Dermis blood vessel endothelial cell (primary cell): Measurements from ENCODE around the gene KCNA3. TPM values are rescaled to one million over a fixed set of nuclear protein-coding genes. Genes with fewer than 3 reads are reported as not detected.

Experiments used
- DNase-seq: peaks from one replicate; pipeline ENCODE4 v3.0.0; 2010
- total RNA-seq: library from RNA; depleted of rRNA; stranded (reverse); fragments of >200 nt; gene quantifications from 2 replicates; pipeline ENCODE4 v1.2.3, GENCODE V29; 2014

KCNA3 gene
- not detected in 2 replicates for total RNA-seq

DNA sequence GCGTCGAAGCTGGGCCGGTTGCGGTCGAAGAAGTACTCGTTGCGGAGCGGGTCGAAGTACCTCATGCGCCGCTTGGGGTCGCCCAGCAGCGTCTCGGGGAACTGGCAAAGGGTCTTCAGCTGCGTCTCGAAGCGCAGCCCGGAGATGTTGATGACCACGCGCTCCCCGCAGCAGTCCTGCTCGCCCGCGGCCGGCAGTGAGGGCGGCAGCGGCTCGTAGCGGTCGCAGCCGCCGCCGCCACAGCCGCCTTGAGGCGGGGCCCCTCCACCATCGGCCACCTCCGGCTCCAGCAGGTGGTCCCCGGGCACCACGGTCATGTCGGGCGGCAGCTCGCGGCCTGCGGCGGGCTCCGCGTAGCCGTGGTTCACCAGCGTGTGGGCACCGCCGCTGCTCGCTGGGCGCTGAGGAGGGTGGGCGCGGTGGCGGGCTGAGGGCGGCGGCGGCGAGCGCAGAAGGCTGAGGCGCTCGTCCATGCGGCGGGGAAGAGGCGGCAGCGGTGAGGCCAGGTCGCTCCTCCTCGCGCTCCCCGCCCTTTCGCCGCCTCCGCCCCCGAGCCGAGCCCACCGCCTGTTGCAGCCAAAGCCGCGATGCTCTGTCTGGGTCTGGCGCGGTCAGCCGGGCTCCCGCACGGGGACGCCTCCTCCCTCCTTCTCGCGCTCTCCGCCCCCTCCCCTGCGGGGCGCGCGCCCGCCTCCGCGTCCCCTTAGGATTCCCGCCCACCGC is at the start of gene KCNA3:
KCNA3 (minus strand) TSS at position 604 of the 723 bp plus-strand sequence; CDS start at position 473, 131 bp downstream.
- DNase-seq: no peak

GRCh38 chr1:110722807-110723206 is 48.1 kb upstream of the KCNA3 start:
- no peak for DNase-seq

- no peak for DNase-seq
These were observed 45.2 kb upstream of the KCNA3 start for GRCh38 chr1:110719908-110720307.

GRCh38 chr1:110718452-110718851 is 43.7 kb upstream of the KCNA3 start:
- DNase-seq: no peak

GRCh38 chr1:110717179-110717578 is 42.4 kb upstream of the KCNA3 start:
- DNase-seq: no peak

- DNase-seq: no peak
These were observed 39.7 kb upstream of the KCNA3 start for GRCh38 chr1:110714374-110714995.

- DNase-seq: no peak
These were observed 38.5 kb upstream of the KCNA3 start for GRCh38 chr1:110713221-110713620.

DNA sequence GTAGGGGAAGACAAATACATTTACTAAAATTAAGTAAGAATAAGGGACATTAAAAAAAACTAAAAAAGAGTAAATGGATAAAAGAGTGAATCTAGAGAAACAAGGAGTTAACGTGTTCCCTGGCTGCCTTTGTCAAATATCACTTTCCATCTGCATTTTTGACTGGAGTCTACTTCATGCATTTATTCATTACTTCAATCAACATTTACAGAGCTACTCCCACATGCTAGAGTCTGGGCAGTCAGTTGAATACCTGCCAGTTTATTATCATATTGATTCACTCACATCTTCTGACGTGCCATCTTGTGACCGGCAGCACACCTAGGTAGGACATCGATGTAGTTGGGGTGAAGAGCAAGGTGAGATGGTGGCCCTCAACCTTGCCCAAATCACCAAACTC is 35.6 kb upstream of the KCNA3 start:
- no peak for DNase-seq

- DNase-seq: no peak
These were observed 34.3 kb upstream of the KCNA3 start for GRCh38 chr1:110708974-110709440.

- no peak for DNase-seq
These were observed 32.5 kb upstream of the KCNA3 start for GRCh38 chr1:110707232-110707631.

- DNase-seq: no peak
These were observed 31.9 kb upstream of the KCNA3 start for GRCh38 chr1:110706621-110707020.

- DNase-seq: no peak
These were observed 27.5 kb upstream of the KCNA3 start for GRCh38 chr1:110702260-110702659.

GRCh38 chr1:110700767-110701166 is 26.0 kb upstream of the KCNA3 start:
- no peak for DNase-seq

GRCh38 chr1:110697606-110698005 is 22.9 kb upstream of the KCNA3 start:
- no peak for DNase-seq

- no peak for DNase-seq
These were observed 22.1 kb upstream of the KCNA3 start for GRCh38 chr1:110696818-110697217.

DNA sequence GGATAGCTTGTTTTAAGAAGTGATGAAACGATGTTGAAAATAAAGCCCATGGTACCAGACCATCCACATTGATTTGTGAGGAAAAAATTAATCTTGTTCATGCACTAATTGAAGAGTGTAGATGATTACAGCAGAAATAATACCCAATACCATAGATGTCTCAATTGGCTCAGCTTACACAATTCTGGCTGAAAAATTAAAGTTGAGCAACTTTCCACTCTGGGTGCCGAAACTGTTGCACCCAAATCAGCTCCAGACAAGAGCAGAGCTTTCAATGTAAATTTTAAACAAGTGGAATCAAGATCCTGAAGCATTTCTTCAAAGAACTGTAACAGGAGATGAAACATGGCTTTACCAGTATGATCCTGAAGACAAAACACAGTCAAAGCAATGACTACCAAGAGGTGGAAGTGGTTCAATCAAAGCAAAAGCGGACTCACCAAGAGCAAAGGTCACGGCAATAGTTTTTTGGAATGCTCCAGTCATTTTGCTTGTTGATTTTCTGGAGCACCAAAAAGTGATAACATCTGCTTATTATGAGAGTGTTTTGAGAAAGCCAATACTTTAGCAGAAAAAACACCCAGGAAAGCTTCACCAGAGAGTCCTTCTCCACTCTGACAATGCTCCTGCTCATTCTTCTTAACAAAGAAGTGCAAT is 16.1 kb upstream of the KCNA3 start:
- DNase-seq: no peak

- no peak for DNase-seq
These were observed 15.1 kb upstream of the KCNA3 start for GRCh38 chr1:110689868-110690267.

- DNase-seq: no peak
These were observed 13.8 kb upstream of the KCNA3 start for GRCh38 chr1:110688514-110688913.

DNA sequence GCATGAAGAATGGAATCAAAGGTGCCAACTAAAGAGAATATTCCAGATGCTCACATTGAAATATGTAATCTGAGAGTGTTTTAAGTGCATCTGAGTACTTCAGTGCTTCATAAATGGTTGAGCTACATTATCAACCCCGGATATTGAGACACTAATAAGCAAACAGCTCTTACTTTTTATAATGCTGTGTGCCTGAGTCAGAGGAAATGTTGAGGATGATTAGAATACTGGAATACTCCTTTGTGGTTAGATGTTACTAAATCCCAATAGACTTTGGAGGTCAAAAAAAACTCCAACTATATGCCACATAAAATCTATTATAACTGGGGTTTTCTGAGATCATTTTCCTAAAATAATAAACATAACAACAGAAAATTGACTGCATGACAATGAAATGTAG is 12.5 kb upstream of the KCNA3 start:
- DNase-seq: no peak

GRCh38 chr1:110686188-110686587 is 11.4 kb upstream of the KCNA3 start:
- DNase-seq: no peak

DNA sequence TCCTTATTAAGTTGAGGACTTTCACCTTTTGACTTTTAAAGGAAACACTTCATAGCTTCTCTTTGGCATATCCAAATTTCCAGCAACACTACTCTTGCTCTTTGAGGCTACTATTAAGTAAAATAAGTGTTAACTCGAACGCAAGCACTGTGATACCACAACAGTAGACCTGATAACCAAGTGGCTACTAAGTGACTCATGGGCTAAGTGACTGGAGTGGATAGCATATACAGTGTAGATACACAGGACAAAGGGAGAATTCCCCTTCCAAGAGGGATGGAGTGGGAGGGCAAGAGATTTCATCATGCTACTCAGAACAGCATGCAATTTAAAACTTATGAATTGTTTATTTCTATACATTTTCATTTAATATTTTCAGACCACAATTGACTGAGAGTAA is 9.8 kb upstream of the KCNA3 start:
- DNase-seq: no peak

DNA sequence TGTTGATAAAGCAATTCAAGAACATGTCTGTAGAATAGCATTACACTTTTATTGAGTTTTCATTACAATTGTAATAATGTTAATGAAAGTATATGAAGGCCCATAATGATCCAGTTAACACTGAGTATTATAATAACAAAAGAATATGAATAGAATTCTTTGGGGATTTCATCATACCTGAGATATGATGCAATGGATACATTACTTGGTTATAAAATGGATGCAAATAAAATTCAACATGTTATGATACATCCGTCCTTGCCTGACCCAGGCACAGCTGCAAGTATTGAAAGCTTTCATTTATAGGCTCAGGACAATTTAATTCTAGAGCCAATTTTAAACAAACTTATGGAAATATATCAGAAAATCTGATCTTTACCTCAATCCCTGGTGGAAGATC is 8.2 kb upstream of the KCNA3 start:
- no peak for DNase-seq

- DNase-seq: no peak
These were observed 5.4 kb upstream of the KCNA3 start for GRCh38 chr1:110680036-110680735.
